Small intestine (tissue), 7 donors: ENCODE results near the gene TCERG1L. TPM values are rescaled to one million over a fixed set of nuclear protein-coding genes. Genes with fewer than 3 reads are reported as not detected.

Experiments used
- DNase-seq, 2 donors: peaks; one replicate each; pipeline versions ENCODE4 v3.0.0 to v3.0.0-alpha.2; 2013
- FAIRE-seq: peaks from 2 replicates; lab custom pipeline; 2012; peaks lifted over from hg19 to GRCh38; lab: Jason Lieb, UNC
- H3K27ac ChIP-seq, 3 donors: one replicate each; pipeline ENCODE4 v1.5.1; 2013; ENCODE audit warnings: low read length in 2 of 3, mild to moderate bottlenecking in 2 of 3, control low read depth in 1 of 3, inconsistent platforms in 1 of 3, low read depth in 1 of 3, moderate library complexity in 1 of 3
- H3K27me3 ChIP-seq, 3 donors: one replicate each; pipeline ENCODE4 v1.6.1; 2013; ENCODE audit warnings: low read length in 3 of 3, inconsistent platforms in 1 of 3; ENCODE audit not compliant: control insufficient read depth in 3 of 3, insufficient read depth in 3 of 3
- H3K36me3 ChIP-seq, 3 donors: one replicate each; pipeline ENCODE4 v1.6.1; 2013; ENCODE audit warnings: low read length in 3 of 3, inconsistent platforms in 1 of 3, low read depth in 1 of 3, mild to moderate bottlenecking in 1 of 3, moderate library complexity in 1 of 3; ENCODE audit not compliant: control insufficient read depth in 3 of 3, insufficient read depth in 2 of 3
- H3K4me1 ChIP-seq, 3 donors: one replicate each; pipeline ENCODE4 v1.6.1; 2013; ENCODE audit warnings: low read length in 2 of 3, inconsistent platforms in 1 of 3, low read depth in 1 of 3, mild to moderate bottlenecking in 1 of 3, moderate library complexity in 1 of 3; ENCODE audit not compliant: control insufficient read depth in 3 of 3, insufficient read depth in 2 of 3
- H3K4me3 ChIP-seq, 3 donors: one replicate each; pipeline ENCODE4 v1.5.1; 2013; ENCODE audit warnings: low read length in 3 of 3, control low read depth in 1 of 3, inconsistent platforms in 1 of 3, low read depth in 1 of 3, mild to moderate bottlenecking in 1 of 3, moderate library complexity in 1 of 3
- H3K9me3 ChIP-seq, 2 donors: one replicate each; pipeline ENCODE4 v1.6.1; 2013; ENCODE audit warnings: low read depth in 1 of 2, low read length in 1 of 2; ENCODE audit not compliant: control insufficient read depth in 2 of 2, insufficient read depth in 1 of 2
- WGBS, 3 donors: extraction: QIAGEN DNeasy Blood & Tissue Kit; methylation state at CpG; one replicate each; pipeline ENCODE4 v1.1.7; 2013; 5-methylcytosine and 5-hydroxymethylcytosine counted together
- polyA plus RNA-seq, 4 donors: library from polyadenylated mRNA; stranded (reverse) in 3 of 4; unstranded in 1 of 4; fragments of 200-250 nt in 3 of 4; fragments of 120-200 nt in 1 of 4; gene quantifications; one replicate each; pipeline versions ENCODE4 v1.2.1 to v1.2.3, GENCODE V29; 2013
- donor health status: healthy with polysubstance abuse.
- donor health status: control.
- donor health status: control.
- donor health status: Bipolar disorder and iron deficiency.
- donor health status: healthy.

Gene TCERG1L
- polyA plus RNA-seq, 4 donors, result 0.04 to 0.12 TPM; not detected in 2

GRCh38 chr10:131093346-131093745, 218.2 kb downstream of the TCERG1L start:
- Histone ChIP-seq H3K27me3 (no peaks in the 10 kb centered on the region), H3K36me3 (no peaks in the 10 kb centered on the region), H3K4me1 (no peaks in the 10 kb centered on the region), H3K4me3 (no peak overlapping the region), H3K9me3 (no peaks in the 10 kb centered on the region), H3K27ac (no peak overlapping the region)
- DNase-seq, result no peak
- 90 to 94% (median 93%) methylated on average over 14 of the region's 14 CpGs for WGBS, 3 donors
- FAIRE-seq, result no peak

DNA sequence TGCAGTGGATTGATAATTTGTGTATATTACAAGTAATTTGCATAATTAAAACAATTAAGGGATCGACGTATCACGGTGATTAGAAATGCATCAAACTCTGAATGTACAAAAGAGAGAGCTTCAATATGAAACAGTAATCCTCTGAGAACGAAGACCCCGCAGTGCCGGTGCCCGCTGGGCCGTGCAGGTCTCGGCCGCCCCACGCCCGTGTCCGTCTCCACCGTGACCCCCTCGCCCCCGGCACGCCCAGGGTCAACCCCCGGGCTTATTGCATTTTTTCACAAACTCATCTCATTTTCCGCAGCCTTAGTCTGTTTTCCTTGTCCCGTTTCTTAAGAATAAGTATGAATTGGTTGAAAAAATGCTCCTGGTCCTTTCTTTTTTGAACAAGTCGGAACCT, 218.6 kb downstream of the TCERG1L start:
- no peak for DNase-seq
- H3K36me3 ChIP-seq, result no peaks in the 10 kb centered on the region

DNA sequence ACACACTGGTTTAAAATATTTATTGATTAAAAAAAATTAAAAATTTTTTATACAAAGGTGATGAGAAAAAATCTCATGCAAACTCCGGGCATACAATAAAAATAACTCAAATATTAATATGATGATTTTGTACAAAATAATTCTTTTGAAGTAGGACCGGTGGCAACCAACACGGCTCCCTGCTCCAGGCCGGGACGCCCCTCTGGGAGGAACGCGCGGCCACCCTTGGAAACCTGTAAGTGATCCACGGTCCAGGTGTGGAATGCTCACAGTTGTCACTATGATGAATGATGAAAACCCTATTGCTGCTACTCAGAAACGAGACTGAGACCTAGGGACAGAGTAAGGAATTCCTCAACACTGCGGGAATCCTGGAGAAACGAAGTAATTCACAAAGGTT, 219.1 kb downstream of the TCERG1L start:
- WGBS, 3 donors, result 82 to 89% (median 85%) methylated on average over 12 of the region's 12 CpGs
- DNase-seq, result no peak
- FAIRE-seq, result no peak

More for the DNA sequence above, 218.6 kb downstream of the TCERG1L start:
- Histone ChIP-seq H3K4me3 (no peak overlapping the region), H3K4me1 (no peaks in the 10 kb centered on the region), H3K27ac (no peak overlapping the region), H3K9me3 (no peaks in the 10 kb centered on the region), H3K27me3 (no peaks in the 10 kb centered on the region)
- FAIRE-seq, result no peak
- WGBS, 3 donors, result 89 to 92% (median 91%) methylated on average over 21 of the region's 21 CpGs

DNA sequence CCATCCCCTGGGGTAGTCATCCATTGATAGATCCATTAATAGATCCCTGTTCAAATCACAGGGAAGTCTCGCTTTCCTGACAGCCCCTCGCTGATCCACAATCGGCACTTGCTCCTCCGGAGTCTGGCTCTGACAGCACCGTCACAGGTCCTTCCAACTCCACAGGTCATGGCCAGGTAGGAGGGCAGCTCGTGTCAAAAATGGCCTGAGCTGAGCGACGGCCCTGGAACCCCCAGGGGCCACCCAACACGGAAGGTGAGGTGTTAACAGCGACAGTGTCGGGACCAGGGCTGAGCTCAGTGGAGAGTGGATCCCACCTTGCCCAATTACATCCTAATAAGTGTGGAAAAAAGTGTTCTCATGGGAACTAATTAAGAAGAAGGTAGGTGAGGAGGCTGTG, 219.8 kb downstream of the TCERG1L start:
- WGBS, 3 donors, result 83 to 91% (median 86%) methylated on average over 11 of the region's 11 CpGs
- H3K27me3 ChIP-seq, result no peaks in the 10 kb centered on the region

More for the DNA sequence above, 219.1 kb downstream of the TCERG1L start:
- no peaks in the 10 kb centered on the region for H3K27me3 ChIP-seq
- no peak overlapping the region for H3K4me3 ChIP-seq
- no peaks in the 10 kb centered on the region for H3K9me3 ChIP-seq
- no peaks in the 10 kb centered on the region for H3K4me1 ChIP-seq
- no peak overlapping the region for H3K27ac ChIP-seq
- H3K36me3 ChIP-seq, result no peaks in the 10 kb centered on the region

GRCh38 chr10:131090761-131091661, 220.5 kb downstream of the TCERG1L start:
- no peaks in the 10 kb centered on the region for H3K27me3 ChIP-seq
- no peak overlapping the region for H3K4me3 ChIP-seq
- H3K9me3 ChIP-seq, result peaks cover 0 to 2% of the 10 kb centered on the region in 2 donors
- 68 to 78% (median 68%) methylated on average over 17 of the region's 17 CpGs for WGBS, 3 donors
- DNase-seq (no peak), FAIRE-seq (no peak)
- no peak overlapping the region for H3K27ac ChIP-seq
- H3K4me1 ChIP-seq, result no peaks in the 10 kb centered on the region
- no peaks in the 10 kb centered on the region for H3K36me3 ChIP-seq

More for the DNA sequence above, 219.8 kb downstream of the TCERG1L start:
- DNase-seq (no peak), FAIRE-seq (no peak)
- Histone ChIP-seq H3K27ac (no peak overlapping the region), H3K9me3 (no peaks in the 10 kb centered on the region), H3K36me3 (no peaks in the 10 kb centered on the region), H3K4me1 (no peaks in the 10 kb centered on the region), H3K4me3 (no peak overlapping the region)

DNA sequence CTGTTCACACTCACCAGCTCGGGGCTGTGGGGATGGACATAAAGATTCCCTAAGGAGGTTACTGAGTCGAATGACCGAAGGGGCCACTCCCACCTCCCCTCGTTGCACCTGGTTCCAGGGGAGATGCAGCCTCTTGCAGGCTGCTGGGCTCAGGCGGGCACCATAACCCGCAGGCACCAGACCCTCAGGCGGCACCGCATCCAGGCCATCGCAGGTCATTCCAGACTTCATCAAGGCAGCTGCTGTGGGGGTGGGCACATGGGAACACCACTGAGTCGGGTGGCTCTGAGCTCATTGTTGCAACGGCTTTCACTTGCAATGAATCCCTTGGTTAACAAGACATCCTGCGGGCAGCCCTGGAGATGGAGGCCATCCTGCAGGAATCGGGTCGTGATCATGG, 221.7 kb downstream of the TCERG1L start:
- H3K4me3 ChIP-seq, result no peak overlapping the region
- no peaks in the 10 kb centered on the region for H3K4me1 ChIP-seq
- DNase-seq, result no peak
- no peak overlapping the region for H3K27ac ChIP-seq
- no peak for FAIRE-seq
- peaks cover 0 to 2% of the 10 kb centered on the region in 2 donors for H3K9me3 ChIP-seq
- H3K36me3 ChIP-seq, result no peaks in the 10 kb centered on the region
- H3K27me3 ChIP-seq, result no peaks in the 10 kb centered on the region
- WGBS, 3 donors, result 86 to 88% (median 86%) methylated on average over 14 of the region's 14 CpGs

DNA sequence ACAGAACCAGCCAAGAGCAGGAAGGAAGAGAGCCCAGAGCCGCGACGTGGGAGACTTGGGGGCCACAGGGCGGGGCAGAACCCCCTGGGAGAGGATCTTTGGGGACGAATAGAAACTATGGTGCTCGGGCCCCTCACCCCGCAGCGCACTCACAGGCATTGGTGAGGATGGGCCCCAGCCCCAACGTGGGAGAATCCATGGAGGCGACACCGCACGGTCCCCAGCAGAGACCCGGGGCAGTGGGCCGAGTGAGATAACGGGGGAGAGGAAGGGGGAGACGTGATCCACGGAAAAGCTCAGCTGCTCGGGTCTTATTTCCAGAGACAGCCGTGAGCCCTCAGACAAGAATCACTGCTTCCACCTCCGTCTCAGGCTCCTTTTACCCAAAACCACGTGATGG, 222.4 kb downstream of the TCERG1L start:
- DNase-seq (no peak), FAIRE-seq (no peak)
- WGBS, 3 donors, result 87 to 92% (median 89%) methylated on average over 20 to 21 of the region's 21 CpGs
- Histone ChIP-seq H3K4me1 (no peaks in the 10 kb centered on the region), H3K36me3 (no peaks in the 10 kb centered on the region), H3K9me3 (peaks cover 0 to 2% of the 10 kb centered on the region in 2 donors), H3K27me3 (no peaks in the 10 kb centered on the region), H3K27ac (no peak overlapping the region), H3K4me3 (no peak overlapping the region)

- WGBS, 3 donors, result 87 to 90% (median 88%) methylated on average over 23 to 25 of the region's 25 CpGs
- Histone ChIP-seq H3K36me3 (no peaks in the 10 kb centered on the region), H3K4me3 (no peak overlapping the region), H3K27me3 (no peaks in the 10 kb centered on the region), H3K9me3 (peaks cover 0 to 2% of the 10 kb centered on the region in 2 donors), H3K4me1 (no peaks in the 10 kb centered on the region), H3K27ac (no peak overlapping the region)
- FAIRE-seq (no peak), DNase-seq (no peak)
These were observed 222.9 kb downstream of the TCERG1L start for GRCh38 chr10:131088619-131089018.
